Endothelial cell of umbilical vein (primary cell): Measurements from ENCODE around the gene ABCA1. TPM values are rescaled to one million over a fixed set of nuclear protein-coding genes. Genes with fewer than 3 reads are reported as not detected.

Source experiments
- BruUV-seq: library from RNA; stranded (reverse); fragments of 400-500 nt; replicated peaks from 2 replicates; lab custom pipeline; 2021; lab: Mats Ljungman, UMichigan
- CTCF ChIA-PET: fragments of 300-600, 350-600 bp; sonication (Branson Sonifier 250); formaldehyde crosslinking; loops from one replicate; lab custom pipeline; 2021; ENCODE audit warnings: antibody characterized with exemption, inconsistent platforms; lab: Charles Lee
- POLR2A ChIA-PET: fragments of 300-600, 350-600 bp; sonication (Branson Sonifier 250); formaldehyde crosslinking; loops from one replicate; lab custom pipeline; 2021; ENCODE audit warnings: antibody characterized with exemption, inconsistent platforms; lab: Charles Lee
- DNase-seq: peaks from one replicate; pipeline ENCODE4 v3.0.0-alpha.2; 2011; ENCODE audit warnings: low read depth, low spot score
- FAIRE-seq: peaks from 2 replicates; lab custom pipeline; 2011; peaks lifted over from hg19 to GRCh38; lab: Jason Lieb, UNC
- H2AFZ ChIP-seq: 2 replicates; pipeline ENCODE4 v1.6.0; 2012; ENCODE audit warnings: low read depth, low read length, control low read depth, inconsistent platforms
- H3K27ac ChIP-seq: 2 replicates; pipeline ENCODE4 v1.5.1; 2011; ENCODE audit warnings: low read depth, mild to moderate bottlenecking, control low read depth, low read length, moderate library complexity; ENCODE audit not compliant: insufficient read depth
- H3K27me3 ChIP-seq, 2 experiments: 2 replicates each; pipeline versions ENCODE4 v1.6.0 to v1.6.1; 2011; ENCODE audit warnings: low read length in 2 of 2, mixed read lengths in 1 of 2; ENCODE audit not compliant: control insufficient read depth in 2 of 2, insufficient read depth in 2 of 2
- H3K36me3 ChIP-seq, 2 experiments: 2 replicates in 1 of 2; 3 replicates in 1 of 2; pipeline ENCODE4 v1.5.1; 2011; ENCODE audit warnings: low read length in 2 of 2, mild to moderate bottlenecking in 1 of 2, moderate library complexity in 1 of 2; ENCODE audit not compliant: control insufficient read depth in 2 of 2, insufficient read depth in 2 of 2; ENCODE audit errors: extremely low read depth in 1 of 2
- H3K4me1 ChIP-seq: 3 replicates; pipeline ENCODE4 v1.5.1; 2011; ENCODE audit warnings: mild to moderate bottlenecking, low read length; ENCODE audit not compliant: control insufficient read depth, insufficient read depth; ENCODE audit errors: extremely low read depth
- H3K4me2 ChIP-seq: 2 replicates; pipeline ENCODE4 v1.6.1; 2011; ENCODE audit warnings: low read length, control low read depth, mixed read lengths; ENCODE audit not compliant: insufficient read depth
- H3K4me3 ChIP-seq, 3 experiments: fragments of 200-600 bp in 1 of 3; sonication (generic), shearing (Covaris generic) in 1 of 3; replicated peaks in 1 of 3; 2 replicates each; pipeline ENCODE4 v1.5.1; 2011 to 2016; ENCODE audit warnings: control low read depth in 3 of 3, low read length in 3 of 3, mild to moderate bottlenecking in 2 of 3, inconsistent platforms in 1 of 3, low read depth in 1 of 3, moderate library complexity in 1 of 3; ENCODE audit not compliant: insufficient read depth in 1 of 3
- H3K79me2 ChIP-seq: 2 replicates; pipeline ENCODE4 v1.6.0; 2012; ENCODE audit warnings: low read length, inconsistent platforms; ENCODE audit not compliant: control insufficient read depth, insufficient read depth
- H3K9ac ChIP-seq: replicated peaks from 2 replicates; pipeline ENCODE3; 2011; ENCODE audit warnings: low read length, control low read depth; ENCODE audit not compliant: insufficient read depth; ENCODE audit errors: extremely low read depth
- H3K9me1 ChIP-seq: replicated peaks from 3 replicates; pipeline ENCODE4 v1.6.0; 2011; ENCODE audit warnings: mild to moderate bottlenecking, low read length; ENCODE audit not compliant: control insufficient read depth, insufficient read depth; ENCODE audit errors: extremely low read depth
- H3K9me3 ChIP-seq: replicated peaks from 2 replicates; pipeline ENCODE4 v1.5.1; 2012; ENCODE audit warnings: low read length, inconsistent platforms; ENCODE audit not compliant: control insufficient read depth, insufficient read depth
- H4K20me1 ChIP-seq: replicated peaks from 2 replicates; pipeline ENCODE3; 2011; ENCODE audit warnings: mild to moderate bottlenecking, low read length; ENCODE audit not compliant: control insufficient read depth, insufficient read depth; ENCODE audit errors: extremely low read depth
- CTCF ChIP-seq, 2 donors: IDR thresholded peaks; 1 replicate in 1 of 2; 2 replicates in 1 of 2; pipeline ENCODE4 v1.5.1; 2011; ENCODE audit warnings: low read length in 2 of 2, mild to moderate bottlenecking in 2 of 2, moderate library complexity in 2 of 2, control low read depth in 1 of 2, inconsistent platforms in 1 of 2, low read depth in 1 of 2; ENCODE audit not compliant: insufficient read depth in 1 of 2; ENCODE audit errors: extremely low read depth in 1 of 2
- EZH2 ChIP-seq: IDR thresholded peaks from 2 replicates; pipeline ENCODE4 v1.6.1; 2012; ENCODE audit warnings: borderline replicate concordance, low read depth, mild to moderate bottlenecking, moderate library complexity, low read length, inconsistent platforms; ENCODE audit not compliant: severe bottlenecking
- FOS ChIP-seq: IDR thresholded peaks from 2 replicates; pipeline ENCODE4 v1.6.1; 2011; ENCODE audit warnings: mild to moderate bottlenecking, low read length, moderate library complexity, borderline replicate concordance; ENCODE audit not compliant: insufficient read depth
- GATA2 ChIP-seq: IDR thresholded peaks from 2 replicates; pipeline ENCODE4 v1.7.0; 2011; ENCODE audit warnings: low read depth, mild to moderate bottlenecking, moderate library complexity, mixed read lengths, low read length; ENCODE audit not compliant: insufficient read length, insufficient read depth
- JUN ChIP-seq: IDR thresholded peaks from 2 replicates; pipeline ENCODE4 v1.6.1; 2011; ENCODE audit warnings: borderline replicate concordance, low read depth; ENCODE audit not compliant: insufficient read length, insufficient read depth
- MAX ChIP-seq: IDR thresholded peaks from 2 replicates; pipeline ENCODE4 v1.6.1; 2011; ENCODE audit not compliant: insufficient read depth, insufficient read length
- MYC ChIP-seq: IDR thresholded peaks from one replicate; pipeline ENCODE4 v1.6.1; 2011; ENCODE audit warnings: mild to moderate bottlenecking, low read depth, low read length
- POLR2A ChIP-seq: IDR thresholded peaks from 2 replicates; pipeline ENCODE4 v1.6.1; 2012; ENCODE audit warnings: low read depth, mild to moderate bottlenecking, control low read depth, low read length
- POLR2AphosphoS5 ChIP-seq: IDR thresholded peaks from 2 replicates; pipeline ENCODE4 v1.6.1; 2012; ENCODE audit warnings: low read depth, mild to moderate bottlenecking, control low read depth, low read length, moderate library complexity; ENCODE audit not compliant: insufficient read depth
- dilution Hi-C: fragments of 300-500 bp; cut with MboI; formaldehyde crosslinking; loops from one replicate; pipeline ENCODE4 v1.15.0; 2019; ENCODE audit warnings: low sequenced_read_pairs; ENCODE audit not compliant: extremely low pct_ligation_motif_present
- intact Hi-C: fragments of 100-400 bp; cut with micrococcal nuclease; formaldehyde crosslinking; loops from one replicate; pipeline ENCODE4 v1.10.0; 2022
- polyA plus RNA-seq, 4 experiments: library from polyadenylated mRNA; depleted of rRNA in 3 of 4; stranded (reverse) in 3 of 4; unstranded in 1 of 4; fragments of >200 nt; gene quantifications; 2 replicates each; pipeline versions ENCODE4 v1.2.1 to v1.2.3, GENCODE V29; 2011 to 2012; ENCODE audit warnings: missing spikeins in 1 of 4
- total RNA-seq: library from RNA; stranded (reverse); gene quantifications from 2 replicates; pipeline ENCODE4 v1.2.3, GENCODE V29; 2021

ABCA1 gene
- total and polyA plus RNA-seq, 2 donors (not counting 3 experiments of a cell fraction or from before 2014, with no cell fraction given): 2.4 to 9.8 TPM

GRCh38 chr9:104746285-104746684 is 181.7 kb downstream of the ABCA1 start:
- BruUV-seq: no TSS peak
- no peak for FAIRE-seq
- ChIA-PET CTCF (no interaction called here), POLR2A (no interaction called here)
- Histone ChIP-seq H3K4me1 (peaks cover 13% of the 10 kb centered on the region), H3K4me3 (no peak overlapping the region), H3K9me1 (peaks cover 3% of the 10 kb centered on the region), H3K36me3 (no peaks in the 10 kb centered on the region), H3K27me3 (no peaks in the 10 kb centered on the region), H3K79me2 (peaks cover 4% of the 10 kb centered on the region), H3K9ac (no peak overlapping the region), H4K20me1 (no peaks in the 10 kb centered on the region), H3K27ac (no peak overlapping the region), H3K9me3 (no peaks in the 10 kb centered on the region), H3K4me2 (no peak overlapping the region), H2AFZ (no peak overlapping the region)
- DNase-seq: no peak
- intact Hi-C loops (no loop called here), dilution Hi-C loops (no loop called here)
- TF ChIP-seq CTCF (IDR thresholded peaks at IDR 0.05; ENCODE audit: extremely low read depth in 1 of 2, insufficient read depth in 1 of 2, low read depth in 1 of 2, low read length in 2 of 2) (no peak), JUN (no peak), MAX (no peak), GATA2 (no peak), POLR2A (no peak), POLR2AphosphoS5 (no peak), EZH2 (no peak), MYC (no peak), FOS (no peak)
